HepG2 (cell line): ENCODE measurements around the gene GNAT3. TPM values are rescaled to one million over a fixed set of nuclear protein-coding genes. Genes with fewer than 3 reads are reported as not detected.

Experiments used
- ATAC-seq: fragments of 200-7000 bp; cut with Tn5 transposase; 3 replicates; pipeline ENCODE4 v1.9.1; 2020; ENCODE audit warnings: mild to moderate bottlenecking, moderate library complexity
- BruUV-seq: library from RNA; stranded (reverse); fragments of 400-500 nt; replicated peaks from 2 replicates; lab custom pipeline; 2021; lab: Mats Ljungman, UMichigan
- CTCF ChIA-PET: fragments of 300-600 bp; formaldehyde crosslinking; extraction: SDS; loops from one replicate; lab custom pipeline; 2021; ENCODE audit warnings: low total read pairs, inconsistent platforms, low intra/inter-chr PET ratio; lab: Yijun Ruan, JAX
- POLR2A ChIA-PET: fragments of 350-600 bp; sonication (Branson Sonifier 250); formaldehyde crosslinking; loops from one replicate; lab custom pipeline; 2020; ENCODE audit warnings: antibody characterized with exemption, inconsistent platforms; lab: Yijun Ruan, JAX
- DNase-seq: peaks from one replicate; pipeline ENCODE4 v3.0.0-alpha.2; 2015; ENCODE audit warnings: low spot score
- FAIRE-seq: peaks from 3 replicates; lab custom pipeline; 2011; peaks lifted over from hg19 to GRCh38; lab: Jason Lieb, UNC
- H2AFZ ChIP-seq: one replicate; pipeline ENCODE4 v1.6.1; 2011; ENCODE audit warnings: low read length, inconsistent platforms
- H3K27ac ChIP-seq: fragments of 300-600 bp; 3 replicates; pipeline ENCODE4 v1.8.0; 2011; ENCODE audit warnings: mixed run types, mild to moderate bottlenecking, mixed read lengths, low read length, inconsistent platforms; ENCODE audit not compliant: insufficient read depth; ENCODE audit errors: extremely low read length
- H3K27me3 ChIP-seq, 2 experiments: fragments of 200-600 bp in 1 of 2; 2 replicates in 1 of 2; 3 replicates in 1 of 2; pipeline versions ENCODE4 v1.6.0 to v1.8.0; 2011; ENCODE audit warnings: low read length in 2 of 2, mild to moderate bottlenecking in 2 of 2, moderate library complexity in 2 of 2, inconsistent platforms in 1 of 2; ENCODE audit not compliant: insufficient read depth in 2 of 2, control insufficient read depth in 1 of 2
- H3K36me3 ChIP-seq, 2 experiments: fragments of 200-600 bp in 1 of 2; replicated peaks in 1 of 2; 2 replicates in 1 of 2; 3 replicates in 1 of 2; pipeline versions ENCODE4 v1.5.1 to v1.8.0; 2011; ENCODE audit warnings: low read length in 2 of 2, inconsistent platforms in 1 of 2; ENCODE audit not compliant: insufficient read depth in 2 of 2, control insufficient read depth in 1 of 2
- H3K4me1 ChIP-seq: 2 replicates; pipeline ENCODE4 v1.5.1; 2012; ENCODE audit warnings: low read length, inconsistent platforms; ENCODE audit not compliant: insufficient read depth
- H3K4me2 ChIP-seq: 2 replicates; pipeline ENCODE4 v1.6.0; 2011; ENCODE audit warnings: low read depth, low read length, inconsistent platforms
- H3K4me3 ChIP-seq, 3 experiments: fragments of 200-600 bp in 1 of 3; sonication (generic), shearing (Covaris generic) in 1 of 3; replicated peaks in 1 of 3; 2 replicates each; pipeline ENCODE4 v1.5.1; 2011 to 2016; ENCODE audit warnings: low read length in 3 of 3, inconsistent platforms in 2 of 3, low read depth in 2 of 3, mild to moderate bottlenecking in 2 of 3, control low read depth in 1 of 3, mixed read lengths in 1 of 3; ENCODE audit not compliant: insufficient read depth in 1 of 3
- H3K79me2 ChIP-seq: one replicate; pipeline ENCODE4 v1.6.1; 2011; ENCODE audit warnings: low read length, inconsistent platforms; ENCODE audit not compliant: insufficient read depth
- H3K9ac ChIP-seq: 2 replicates; pipeline ENCODE4 v1.6.0; 2011; ENCODE audit warnings: mild to moderate bottlenecking, low read depth, low read length, inconsistent platforms; ENCODE audit not compliant: insufficient read depth
- H3K9me3 ChIP-seq: 2 replicates; pipeline ENCODE4 v1.5.1; 2012; ENCODE audit warnings: mild to moderate bottlenecking, low read length
- H4K20me1 ChIP-seq: 2 replicates; pipeline ENCODE4 v1.6.0; 2011; ENCODE audit warnings: inconsistent platforms, mild to moderate bottlenecking, low read length, moderate library complexity; ENCODE audit not compliant: insufficient read depth
- ATF7 ChIP-seq, 2 experiments: fragments of 450-650 bp in 1 of 2; sonication (generic) in 1 of 2; formaldehyde crosslinking in 1 of 2; IDR thresholded peaks; 2 replicates each; pipeline versions ENCODE4 v1.4.0 to v1.6.1; 2016 to 2020; ENCODE audit warnings: antibody characterized with exemption in 1 of 2, mild to moderate bottlenecking in 1 of 2, missing genetic modification reagents in 1 of 2
- E2F5 ChIP-seq: sonication (generic); formaldehyde crosslinking; conservative IDR thresholded peaks from 2 replicates; pipeline ENCODE4 v1.4.0; 2020; ENCODE audit warnings: missing genetic modification reagents
- NCOA5 ChIP-seq: sonication (generic); formaldehyde crosslinking; IDR thresholded peaks from 2 replicates; pipeline ENCODE4 v1.4.0; 2020; ENCODE audit warnings: missing genetic modification reagents
- NFE2L1 ChIP-seq: sonication (generic); formaldehyde crosslinking; IDR thresholded peaks from 2 replicates; pipeline ENCODE4 v1.4.0; 2020; ENCODE audit warnings: missing genetic modification reagents, mild to moderate bottlenecking, borderline replicate concordance
- SATB2 ChIP-seq: sonication (generic); formaldehyde crosslinking; IDR thresholded peaks from 2 replicates; pipeline ENCODE4 v1.5.0; 2020; ENCODE audit warnings: missing genetic modification reagents
- TARDBP ChIP-seq: sonication (generic); formaldehyde crosslinking; IDR thresholded peaks from 2 replicates; pipeline ENCODE4 v1.8.0; 2022; ENCODE audit warnings: mild to moderate bottlenecking, missing genetic modification reagents
- ZFYVE20 ChIP-seq: sonication (generic); formaldehyde crosslinking; IDR thresholded peaks from 2 replicates; pipeline ENCODE4 v1.8.0; 2023; ENCODE audit warnings: low read depth, mild to moderate bottlenecking, moderate library complexity, missing genetic modification reagents, borderline replicate concordance
- ZNF431 ChIP-seq: sonication (generic); formaldehyde crosslinking; IDR thresholded peaks from 2 replicates; pipeline ENCODE4 v1.9.0; 2022; ENCODE audit warnings: missing genetic modification reagents, low read depth, mild to moderate bottlenecking, borderline replicate concordance
- ZNF460 ChIP-seq: sonication (generic); formaldehyde crosslinking; IDR thresholded peaks from 2 replicates; pipeline ENCODE4 v1.5.1; 2020; ENCODE audit warnings: missing genetic modification reagents, mild to moderate bottlenecking, borderline replicate concordance
- WGBS: methylation state at CpG from one replicate; pipeline ENCODE4 v1.1.6; 2017; ENCODE audit warnings: low lambda C conversion rate; 5-methylcytosine and 5-hydroxymethylcytosine counted together
- in situ Hi-C: cut with HindIII; loops from 2 replicates; pipeline ENCODE4 v1.10.0; 2017; ENCODE audit warnings: low pct_unique_long_range_greater_than_20kb; ENCODE audit not compliant: extremely low pct_ligation_motif_present
- intact Hi-C: fragments of 100-400 bp; cut with micrococcal nuclease; formaldehyde crosslinking; loops from one replicate; pipeline ENCODE4 v1.10.0; 2022; ENCODE audit not compliant: unreplicated experiment
- polyA plus RNA-seq, 8 experiments: library from polyadenylated mRNA; depleted of rRNA in 3 of 8; stranded (reverse) in 7 of 8; unstranded in 1 of 8; fragments of >200 nt; fragmentation: Illumina TruSeq in 4 of 8; extraction: Trizol in 4 of 8; gene quantifications; 2 replicates each; pipeline versions ENCODE4 v1.2.1 to v1.2.3, GENCODE V29; 2011 to 2016; ENCODE audit warnings: low read depth in 4 of 8, missing spikeins in 1 of 8, mixed read lengths in 1 of 8; ENCODE audit not compliant: insufficient read depth in 1 of 8
- total RNA-seq, 5 experiments: library from RNA; depleted of rRNA; stranded (reverse); fragments of >200 nt; fragmentation: Illumina TruSeq; extraction: Trizol; gene quantifications; 2 replicates each; pipeline ENCODE4 v1.2.3, GENCODE V29; 2016; ENCODE audit warnings: low read depth in 1 of 5
- TF ChIP-seq, protein P1 (sequence below): sonication (generic); formaldehyde crosslinking; IDR thresholded peaks from 2 replicates; pipeline ENCODE4 v1.4.0; 2020; ENCODE audit warnings: mild to moderate bottlenecking, missing genetic modification reagents
- TF ChIP-seq, protein P2 (sequence below): sonication (generic); formaldehyde crosslinking; IDR thresholded peaks from 2 replicates; pipeline ENCODE4 v1.4.0; 2020; ENCODE audit warnings: missing genetic modification reagents, borderline replicate concordance
- TF ChIP-seq, protein P3 (sequence below): sonication (generic); formaldehyde crosslinking; IDR thresholded peaks from 2 replicates; pipeline ENCODE4 v1.8.0; 2022; ENCODE audit warnings: mild to moderate bottlenecking, missing genetic modification reagents; ENCODE audit not compliant: insufficient replicate concordance

GNAT3 gene
- total and polyA plus RNA-seq, 2 of the 13 experiments (the other 11 are each of a cell fraction or from before 2014, with no cell fraction given) = not detected

DNA sequence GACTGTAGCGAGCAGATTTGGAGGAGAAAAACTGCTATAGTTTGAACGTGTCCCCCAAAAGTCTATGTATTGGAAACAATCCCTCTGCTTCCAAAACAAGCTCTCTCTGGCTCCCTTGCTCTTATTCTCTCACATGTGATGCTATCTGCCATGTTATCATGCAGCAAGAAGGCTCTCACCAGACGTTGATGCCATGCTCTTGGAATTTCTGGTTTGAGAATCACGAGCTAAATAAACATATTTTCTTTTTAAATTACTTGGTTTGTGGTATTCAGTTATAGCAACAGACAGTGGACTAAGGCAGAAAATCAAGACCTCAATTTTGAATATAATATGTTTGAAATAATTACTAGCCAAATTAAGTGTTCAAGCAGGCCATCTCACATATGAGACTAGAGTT lies 17.5 kb upstream of the GNAT3 start (continued):
- no peak for TF ChIP-seq ZNF431
- TF ChIP-seq, all 625 proteins: peak for 0

- FAIRE-seq = no peak
- Histone ChIP-seq H3K4me1 (no peaks in the 10 kb centered on the region), H3K27ac (no peak overlapping the region), H3K9ac (no peak overlapping the region), H2AFZ (no peak overlapping the region), H3K36me3 (no peaks in the 10 kb centered on the region), H4K20me1 (no peaks in the 10 kb centered on the region), H3K27me3 (no peaks in the 10 kb centered on the region), H3K79me2 (no peaks in the 10 kb centered on the region), H3K9me3 (no peaks in the 10 kb centered on the region), H3K4me3 (no peak overlapping the region), H3K4me2 (no peak overlapping the region)
- ChIA-PET CTCF (no interaction called here), POLR2A (no interaction called here)
- no peak for ATAC-seq
- no TSS peak for BruUV-seq
- 67% methylated on average over 1 of the region's 2 CpGs for WGBS
- intact Hi-C loops = no loop called here
- in situ Hi-C loops = no loop called here
- no peak for DNase-seq
- TF ChIP-seq NCOA5 (CRISPR knock-in tag) (no peak), ATF7 (IDR thresholded peaks at IDR 0.05) (no peak), ATF7 (CRISPR knock-in tag; IDR thresholded peaks at IDR 0.05) (no peak), ZFYVE20 (no peak), TARDBP (CRISPR knock-in tag) (no peak), ZNF460 (CRISPR knock-in tag) (no peak), NFE2L1 (CRISPR knock-in tag) (no peak), SATB2 (CRISPR knock-in tag) (no peak), E2F5 (CRISPR knock-in tag) (no peak)
- TF ChIP-seq, protein P1, sequence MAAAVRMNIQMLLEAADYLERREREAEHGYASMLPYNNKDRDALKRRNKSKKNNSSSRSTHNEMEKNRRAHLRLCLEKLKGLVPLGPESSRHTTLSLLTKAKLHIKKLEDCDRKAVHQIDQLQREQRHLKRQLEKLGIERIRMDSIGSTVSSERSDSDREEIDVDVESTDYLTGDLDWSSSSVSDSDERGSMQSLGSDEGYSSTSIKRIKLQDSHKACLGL (CRISPR knock-in tag) = no peak
- TF ChIP-seq, protein P2, sequence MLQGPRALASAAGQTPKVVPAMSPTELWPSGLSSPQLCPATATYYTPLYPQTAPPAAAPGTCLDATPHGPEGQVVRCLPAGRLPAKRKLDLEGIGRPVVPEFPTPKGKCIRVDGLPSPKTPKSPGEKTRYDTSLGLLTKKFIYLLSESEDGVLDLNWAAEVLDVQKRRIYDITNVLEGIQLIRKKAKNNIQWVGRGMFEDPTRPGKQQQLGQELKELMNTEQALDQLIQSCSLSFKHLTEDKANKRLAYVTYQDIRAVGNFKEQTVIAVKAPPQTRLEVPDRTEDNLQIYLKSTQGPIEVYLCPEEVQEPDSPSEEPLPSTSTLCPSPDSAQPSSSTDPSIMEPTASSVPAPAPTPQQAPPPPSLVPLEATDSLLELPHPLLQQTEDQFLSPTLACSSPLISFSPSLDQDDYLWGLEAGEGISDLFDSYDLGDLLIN (CRISPR knock-in tag) = no peak
- TF ChIP-seq, protein P3, sequence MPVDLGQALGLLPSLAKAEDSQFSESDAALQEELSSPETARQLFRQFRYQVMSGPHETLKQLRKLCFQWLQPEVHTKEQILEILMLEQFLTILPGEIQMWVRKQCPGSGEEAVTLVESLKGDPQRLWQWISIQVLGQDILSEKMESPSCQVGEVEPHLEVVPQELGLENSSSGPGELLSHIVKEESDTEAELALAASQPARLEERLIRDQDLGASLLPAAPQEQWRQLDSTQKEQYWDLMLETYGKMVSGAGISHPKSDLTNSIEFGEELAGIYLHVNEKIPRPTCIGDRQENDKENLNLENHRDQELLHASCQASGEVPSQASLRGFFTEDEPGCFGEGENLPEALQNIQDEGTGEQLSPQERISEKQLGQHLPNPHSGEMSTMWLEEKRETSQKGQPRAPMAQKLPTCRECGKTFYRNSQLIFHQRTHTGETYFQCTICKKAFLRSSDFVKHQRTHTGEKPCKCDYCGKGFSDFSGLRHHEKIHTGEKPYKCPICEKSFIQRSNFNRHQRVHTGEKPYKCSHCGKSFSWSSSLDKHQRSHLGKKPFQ (CRISPR knock-in tag) = no peak
Measured at GRCh38 chr7:80528689-80529088, 16.8 kb upstream of the GNAT3 start.
